OCI-LY7 (cell line): Measurements from ENCODE around the gene LRIG1. TPM values are rescaled to one million over a fixed set of nuclear protein-coding genes. Genes with fewer than 3 reads are reported as not detected.

Experiments
- BruUV-seq: library from RNA; stranded (reverse); fragments of 400-500 nt; replicated peaks from 2 replicates; lab custom pipeline; 2021; lab: Mats Ljungman, UMichigan
- CTCF ChIA-PET: fragments of 300-600 bp; sonication (Branson Sonifier 250); formaldehyde crosslinking; loops from one replicate; lab custom pipeline; 2022; ENCODE audit warnings: antibody characterized with exemption; ENCODE audit not compliant: unreplicated experiment; lab: Charles Lee
- POLR2A ChIA-PET: fragments of 300-600 bp; sonication (Branson Sonifier 250); formaldehyde crosslinking; loops from one replicate; lab custom pipeline; 2022; ENCODE audit warnings: antibody characterized with exemption; lab: Charles Lee
- DNase-seq: peaks from one replicate; pipeline ENCODE4 v3.0.0-alpha.2; 2015; ENCODE audit warnings: low spot score
- H2AFZ ChIP-seq: fragments of 200-600 bp; sonication (generic), shearing (Covaris generic); 2 replicates; pipeline ENCODE4 v1.6.1; 2014; ENCODE audit warnings: mild to moderate bottlenecking, antibody characterized with exemption, low read length, moderate library complexity
- H3K27ac ChIP-seq: fragments of 200-600 bp; sonication (generic); 2 replicates; pipeline ENCODE4 v1.5.1; 2014; ENCODE audit warnings: mixed run types, low read depth, mild to moderate bottlenecking, moderate library complexity, low read length, inconsistent platforms; ENCODE audit not compliant: poor library complexity, severe bottlenecking
- H3K36me3 ChIP-seq: fragments of 200-600 bp; sonication (generic); 2 replicates; pipeline ENCODE4 v1.6.1; 2014; ENCODE audit warnings: mild to moderate bottlenecking, antibody characterized with exemption, low read length, moderate library complexity, mixed read lengths; ENCODE audit not compliant: insufficient read depth
- H3K4me1 ChIP-seq: fragments of 200-600 bp; sonication (generic); 2 replicates; pipeline ENCODE4 v1.5.1; 2014; ENCODE audit warnings: mild to moderate bottlenecking, low read length; ENCODE audit not compliant: insufficient read depth, poor library complexity, severe bottlenecking
- H3K4me2 ChIP-seq: fragments of 200-600 bp; sonication (generic); 2 replicates; pipeline ENCODE4 v1.6.1; 2014; ENCODE audit warnings: mild to moderate bottlenecking, low read length
- H3K4me3 ChIP-seq: fragments of 200-600 bp; sonication (generic); 2 replicates; pipeline ENCODE4 v1.5.1; 2014; ENCODE audit warnings: mild to moderate bottlenecking, low read depth, low read length; ENCODE audit not compliant: poor library complexity, severe bottlenecking
- H3K79me2 ChIP-seq: fragments of 200-600 bp; sonication (generic); 2 replicates; pipeline ENCODE4 v1.6.1; 2016; ENCODE audit warnings: low read depth, mild to moderate bottlenecking, low read length, moderate library complexity, mixed read lengths; ENCODE audit not compliant: insufficient read depth
- H3K9me2 ChIP-seq: fragments of 200-600 bp; sonication (generic); 2 replicates; pipeline ENCODE4 v1.6.1; 2016; ENCODE audit warnings: mild to moderate bottlenecking, low read length, mixed read lengths; ENCODE audit not compliant: insufficient read depth
- H3K9me3 ChIP-seq: fragments of 200-600 bp; sonication (generic); 2 replicates; pipeline ENCODE4 v1.6.1; 2014; ENCODE audit warnings: mild to moderate bottlenecking, mixed run types, low read length, mixed read lengths
- H4K20me1 ChIP-seq: fragments of 200-600 bp; sonication (generic); 2 replicates; pipeline ENCODE4 v1.6.1; 2014; ENCODE audit warnings: mild to moderate bottlenecking, antibody characterized with exemption, low read length, moderate library complexity, mixed read lengths; ENCODE audit not compliant: insufficient read depth
- CTCF ChIP-seq: fragments of 200-600 bp; sonication (generic); conservative IDR thresholded peaks from 2 replicates; pipeline ENCODE4 v1.5.1; 2014; ENCODE audit warnings: mild to moderate bottlenecking, antibody characterized with exemption, low read length, moderate library complexity, mixed read lengths
- EZH2phosphoT487 ChIP-seq: fragments of 200-600 bp; sonication (generic); IDR thresholded peaks from 2 replicates; pipeline ENCODE4 v1.6.1; 2018; ENCODE audit warnings: low read depth, borderline replicate concordance, mild to moderate bottlenecking, mixed run types, antibody characterized with exemption, low read length, moderate library complexity, mixed read lengths
- intact Hi-C: fragments of 100-400 bp; cut with micrococcal nuclease; formaldehyde crosslinking; loops from one replicate; pipeline ENCODE4 v1.10.0; 2022; ENCODE audit not compliant: unreplicated experiment
- total RNA-seq, 2 experiments: library from RNA; depleted of rRNA in 1 of 2; stranded (reverse); fragments of >200 nt in 1 of 2; shearing (Covaris generic) in 1 of 2; gene quantifications; 2 replicates each; pipeline ENCODE4 v1.2.3, GENCODE V29; 2014 to 2022

The LRIG1 gene
- total RNA-seq, 2 experiments from 2014 or later, result 84.2 to 115 TPM

- Histone ChIP-seq H4K20me1 (peaks cover 74% of the 10 kb centered on the region), H3K9me2 (no peaks in the 10 kb centered on the region), H3K9me3 (peaks cover 11% of the 10 kb centered on the region; the same call in 1 of the 2 replicates), H3K4me2 (peak overlapping the region; percentile 71), H2AFZ (no peak overlapping the region), H3K27ac (no peak overlapping the region), H3K4me1 (peaks cover 85% of the 10 kb centered on the region), H3K4me3 (no peak overlapping the region), H3K79me2 (peaks cover 100% of the 10 kb centered on the region), H3K36me3 (peaks cover 55% of the 10 kb centered on the region)
- no TSS peak for BruUV-seq
- intact Hi-C loops, result no loop called here
- DNase-seq, result no peak
- CTCF ChIA-PET, result interaction anchor here (0.5 kb wide), 1 partner anchor 17 kb away, joined by 3 read pairs; no protein-coding TSS in a partner anchor
- POLR2A ChIA-PET, result interaction anchor here (0.9 to 4.6 kb wide), 7 partner anchors 7 to 20 kb away, joined by 3 to 34 read pairs (median 10); no protein-coding TSS in a partner anchor
- TF ChIP-seq CTCF (no peak), EZH2phosphoT487 (no peak)
These were observed 25.3 kb downstream of the LRIG1 start for GRCh38 chr3:66475386-66476020.

GRCh38 chr3:66473692-66474091, 27.1 kb downstream of the LRIG1 start:
- peak overlapping the region; percentile 17 for H3K27ac ChIP-seq
- TF ChIP-seq CTCF (no peak), EZH2phosphoT487 (no peak)
- intact Hi-C loops, result no loop called here
- H4K20me1 ChIP-seq, result peaks cover 78% of the 10 kb centered on the region
- H3K4me1 ChIP-seq, result peaks cover 85% of the 10 kb centered on the region
- no peak for DNase-seq
- ChIA-PET POLR2A (interaction anchor here (0.7 to 4.6 kb wide), 12 partner anchors 9 to 1482 kb away, joined by 3 to 34 read pairs (median 5); no protein-coding TSS in a partner anchor), CTCF (interaction anchor here (1.0 to 1.6 kb wide), 5 partner anchors 9 to 23 kb away, joined by 3 to 7 read pairs (median 5); no protein-coding TSS in a partner anchor)
- peak overlapping the region; percentile 71 for H3K4me2 ChIP-seq
- H3K9me2 ChIP-seq, result no peaks in the 10 kb centered on the region
- peaks cover 100% of the 10 kb centered on the region for H3K79me2 ChIP-seq
- no TSS peak for BruUV-seq
- no peaks in the 10 kb centered on the region for H3K9me3 ChIP-seq
- H3K36me3 ChIP-seq, result peaks cover 55% of the 10 kb centered on the region
- no peak overlapping the region for H2AFZ ChIP-seq
- H3K4me3 ChIP-seq, result peak overlapping the region; percentile 49

- Histone ChIP-seq H3K36me3 (peaks cover 55% of the 10 kb centered on the region), H3K9me2 (no peaks in the 10 kb centered on the region), H3K4me1 (peaks cover 85% of the 10 kb centered on the region), H3K27ac (peak overlapping the region; percentile 13), H4K20me1 (peaks cover 78% of the 10 kb centered on the region), H2AFZ (no peak overlapping the region), H3K9me3 (no peaks in the 10 kb centered on the region), H3K4me3 (peak overlapping the region; percentile 49), H3K79me2 (peaks cover 100% of the 10 kb centered on the region), H3K4me2 (peak overlapping the region; percentile 71)
- ChIA-PET POLR2A (interaction anchor here (0.7 to 4.6 kb wide), 11 partner anchors 9 to 1482 kb away, joined by 3 to 34 read pairs (median 4); no protein-coding TSS in a partner anchor), CTCF (interaction anchor here (1.0 to 1.6 kb wide), 5 partner anchors 10 to 24 kb away, joined by 3 to 7 read pairs (median 5); no protein-coding TSS in a partner anchor)
- intact Hi-C loops, result no loop called here
- no peak for DNase-seq
- TF ChIP-seq EZH2phosphoT487, result no peak
- no peak for TF ChIP-seq CTCF
- no TSS peak for BruUV-seq
These were observed 27.6 kb downstream of the LRIG1 start for GRCh38 chr3:66473181-66473580.
